ENCODE measurements around the gene LACTB.

Gene LACTB

GRCh38 chr15:63181648-63182047, 60.0 kb downstream of the LACTB start:
- no peak for DNase-seq (ENCODE audit: low read depth, low spot score)
- TF ChIP-seq FOXP2 (optimal IDR thresholded peaks at IDR 0.05; ENCODE audit: control extremely low read depth, extremely low read length, insufficient read depth), result no peak
- no peak for TF ChIP-seq POLR2AphosphoS5 (IDR thresholded peaks at IDR 0.05; ENCODE audit: borderline replicate concordance, low read depth, low read length)
- no peak for TF ChIP-seq EZH2 (IDR thresholded peaks at IDR 0.05)
- Histone ChIP-seq H3K9me3 (ENCODE audit: low read depth, low read length) (no peaks in the 10 kb centered on the region), H3K27ac (no peak overlapping the region), H3K4me3 (no peak overlapping the region), H3K9ac (ENCODE audit: insufficient read length) (no peak overlapping the region), H3K36me3 (ENCODE audit: insufficient read depth, low read length) (no peaks in the 10 kb centered on the region)

- Histone ChIP-seq H3K36me3 (ENCODE audit: insufficient read depth, low read length) (no peaks in the 10 kb centered on the region), H3K9ac (ENCODE audit: insufficient read length) (no peak overlapping the region)
- no peak for DNase-seq (ENCODE audit: low read depth, low spot score)
These were observed 63.5 kb downstream of the LACTB start for GRCh38 chr15:63185206-63185605.

GRCh38 chr15:63186065-63186464, 64.4 kb downstream of the LACTB start:
- Histone ChIP-seq H3K9ac (ENCODE audit: insufficient read length) (no peak overlapping the region), H3K27ac (no peak overlapping the region), H3K9me3 (ENCODE audit: low read depth, low read length) (no peaks in the 10 kb centered on the region), H3K4me3 (no peak overlapping the region), H3K36me3 (ENCODE audit: insufficient read depth, low read length) (no peaks in the 10 kb centered on the region)
- TF ChIP-seq POLR2AphosphoS5 (IDR thresholded peaks at IDR 0.05; ENCODE audit: borderline replicate concordance, low read depth, low read length), result no peak
- no peak for TF ChIP-seq EZH2 (IDR thresholded peaks at IDR 0.05)
- TF ChIP-seq FOXP2 (optimal IDR thresholded peaks at IDR 0.05; ENCODE audit: control extremely low read depth, extremely low read length, insufficient read depth), result no peak
- DNase-seq (ENCODE audit: low read depth, low spot score), result no peak

More at GRCh38 chr15:63185206-63185605, 63.5 kb downstream of the LACTB start:
- Histone ChIP-seq H3K27ac (no peak overlapping the region), H3K9me3 (ENCODE audit: low read depth, low read length) (no peaks in the 10 kb centered on the region), H3K4me3 (no peak overlapping the region)
- TF ChIP-seq EZH2 (IDR thresholded peaks at IDR 0.05) (no peak), FOXP2 (optimal IDR thresholded peaks at IDR 0.05; ENCODE audit: control extremely low read depth, extremely low read length, insufficient read depth) (no peak), POLR2AphosphoS5 (IDR thresholded peaks at IDR 0.05; ENCODE audit: borderline replicate concordance, low read depth, low read length) (no peak)

GRCh38 chr15:63187589-63188226, 66.0 kb downstream of the LACTB start:
- H3K27ac ChIP-seq, result no peak overlapping the region
- no peak for DNase-seq (ENCODE audit: low read depth, low spot score)
- H3K9ac ChIP-seq (ENCODE audit: insufficient read length), result no peak overlapping the region
- H3K36me3 ChIP-seq (ENCODE audit: insufficient read depth, low read length), result no peaks in the 10 kb centered on the region
- TF ChIP-seq POLR2AphosphoS5 (IDR thresholded peaks at IDR 0.05; ENCODE audit: borderline replicate concordance, low read depth, low read length), result no peak
- TF ChIP-seq EZH2 (IDR thresholded peaks at IDR 0.05), result no peak
- TF ChIP-seq FOXP2 (optimal IDR thresholded peaks at IDR 0.05; ENCODE audit: control extremely low read depth, extremely low read length, insufficient read depth), result no peak
- H3K4me3 ChIP-seq, result no peak overlapping the region
- no peaks in the 10 kb centered on the region for H3K9me3 ChIP-seq (ENCODE audit: low read depth, low read length)

GRCh38 chr15:63188247-63188925, 66.7 kb downstream of the LACTB start:
- Histone ChIP-seq H3K9me3 (ENCODE audit: low read depth, low read length) (no peaks in the 10 kb centered on the region), H3K9ac (ENCODE audit: insufficient read length) (peak overlapping the region; percentile 77), H3K27ac (no peak overlapping the region), H3K4me3 (peak overlapping the region; percentile 90), H3K36me3 (ENCODE audit: insufficient read depth, low read length) (no peaks in the 10 kb centered on the region)
- no peak for DNase-seq (ENCODE audit: low read depth, low spot score)
- no peak for TF ChIP-seq POLR2AphosphoS5 (IDR thresholded peaks at IDR 0.05; ENCODE audit: borderline replicate concordance, low read depth, low read length)

GRCh38 chr15:63188926-63189871, 67.5 kb downstream of the LACTB start, which contains the start of gene RAB8B:
TSS of gene RAB8B (plus strand) at chr15:63189606. CDS start at chr15:63189625, 19 bp downstream.
- TF ChIP-seq FOXP2 (optimal IDR thresholded peaks at IDR 0.05; ENCODE audit: control extremely low read depth, extremely low read length, insufficient read depth) (no peak), POLR2AphosphoS5 (IDR thresholded peaks at IDR 0.05; ENCODE audit: borderline replicate concordance, low read depth, low read length) (peak; percentile 75)
- no peaks in the 10 kb centered on the region for H3K36me3 ChIP-seq (ENCODE audit: insufficient read depth, low read length)
- peak within 1 kb of the TSS; percentile 90 for H3K4me3 ChIP-seq
- DNase-seq (ENCODE audit: low read depth, low spot score), result no peak
- no peaks in the 10 kb centered on the region for H3K9me3 ChIP-seq (ENCODE audit: low read depth, low read length)
- H3K27ac ChIP-seq, result no peak within 1 kb of the TSS
- peak within 1 kb of the TSS; percentile 77 for H3K9ac ChIP-seq (ENCODE audit: insufficient read length)

GRCh38 chr15:63189941-63190768, 68.5 kb downstream of the LACTB start:
- H3K36me3 ChIP-seq (ENCODE audit: insufficient read depth, low read length), result no peaks in the 10 kb centered on the region
- no peaks in the 10 kb centered on the region for H3K9me3 ChIP-seq (ENCODE audit: low read depth, low read length)
- H3K9ac ChIP-seq (ENCODE audit: insufficient read length), result peak overlapping the region; percentile 68
- peak overlapping the region; percentile 90 for H3K4me3 ChIP-seq
- DNase-seq (ENCODE audit: low read depth, low spot score), result no peak
- H3K27ac ChIP-seq, result no peak overlapping the region
- TF ChIP-seq POLR2AphosphoS5 (IDR thresholded peaks at IDR 0.05; ENCODE audit: borderline replicate concordance, low read depth, low read length) (no peak), FOXP2 (optimal IDR thresholded peaks at IDR 0.05; ENCODE audit: control extremely low read depth, extremely low read length, insufficient read depth) (no peak), EZH2 (IDR thresholded peaks at IDR 0.05) (no peak)
